Glutamatergic neuron (in vitro differentiated cells): ENCODE data around the gene ARL15. TPM values are rescaled to one million over a fixed set of nuclear protein-coding genes. Genes with fewer than 3 reads are reported as not detected.

Experiments used
- DNase-seq: peaks from one replicate; pipeline ENCODE4 v3.0.0; 2022
- H3K27ac Mint-ChIP-seq: one replicate; pipeline ENCODE4 v1.8.0; 2020; ENCODE audit warnings: mild to moderate bottlenecking, mixed read lengths, inconsistent platforms; ENCODE audit not compliant: unreplicated experiment
- H3K27me3 Mint-ChIP-seq: one replicate; pipeline ENCODE4 v1.8.0; 2020; ENCODE audit warnings: mild to moderate bottlenecking, moderate library complexity, mixed read lengths, inconsistent platforms; ENCODE audit not compliant: unreplicated experiment
- H3K36me3 Mint-ChIP-seq: one replicate; pipeline ENCODE4 v1.8.0; 2020; ENCODE audit warnings: mild to moderate bottlenecking, mixed read lengths, inconsistent platforms; ENCODE audit not compliant: unreplicated experiment
- H3K4me1 Mint-ChIP-seq: one replicate; pipeline ENCODE4 v1.8.0; 2020; ENCODE audit warnings: mild to moderate bottlenecking, low read depth, mixed read lengths, inconsistent platforms; ENCODE audit not compliant: unreplicated experiment
- H3K4me3 Mint-ChIP-seq: one replicate; pipeline ENCODE4 v1.8.0; 2020; ENCODE audit warnings: mild to moderate bottlenecking, mixed read lengths, inconsistent platforms; ENCODE audit not compliant: unreplicated experiment
- H3K9me3 Mint-ChIP-seq: one replicate; pipeline ENCODE4 v1.8.0; 2020; ENCODE audit warnings: mild to moderate bottlenecking, moderate library complexity, mixed read lengths, inconsistent platforms; ENCODE audit not compliant: unreplicated experiment
- total RNA-seq: library from RNA; stranded (reverse); fragmentation: NEBNext Ultra II Directional; extraction: Animal tissue kit (Norgen Biotek cat#: 25700); gene quantifications from one replicate; pipeline ENCODE4 v1.2.1, GENCODE V29; 2021; ENCODE audit not compliant: unreplicated experiment
- TF ChIP-seq, protein P1 (sequence below): fragments of 200-600 bp; sonication (generic); IDR thresholded peaks from one replicate; pipeline ENCODE4 v1.5.0; 2021; ENCODE audit not compliant: partially characterized antibody, unreplicated experiment

ARL15 gene
- total RNA-seq, 1 donor from 2014 or later, result 37.4 TPM

DNA sequence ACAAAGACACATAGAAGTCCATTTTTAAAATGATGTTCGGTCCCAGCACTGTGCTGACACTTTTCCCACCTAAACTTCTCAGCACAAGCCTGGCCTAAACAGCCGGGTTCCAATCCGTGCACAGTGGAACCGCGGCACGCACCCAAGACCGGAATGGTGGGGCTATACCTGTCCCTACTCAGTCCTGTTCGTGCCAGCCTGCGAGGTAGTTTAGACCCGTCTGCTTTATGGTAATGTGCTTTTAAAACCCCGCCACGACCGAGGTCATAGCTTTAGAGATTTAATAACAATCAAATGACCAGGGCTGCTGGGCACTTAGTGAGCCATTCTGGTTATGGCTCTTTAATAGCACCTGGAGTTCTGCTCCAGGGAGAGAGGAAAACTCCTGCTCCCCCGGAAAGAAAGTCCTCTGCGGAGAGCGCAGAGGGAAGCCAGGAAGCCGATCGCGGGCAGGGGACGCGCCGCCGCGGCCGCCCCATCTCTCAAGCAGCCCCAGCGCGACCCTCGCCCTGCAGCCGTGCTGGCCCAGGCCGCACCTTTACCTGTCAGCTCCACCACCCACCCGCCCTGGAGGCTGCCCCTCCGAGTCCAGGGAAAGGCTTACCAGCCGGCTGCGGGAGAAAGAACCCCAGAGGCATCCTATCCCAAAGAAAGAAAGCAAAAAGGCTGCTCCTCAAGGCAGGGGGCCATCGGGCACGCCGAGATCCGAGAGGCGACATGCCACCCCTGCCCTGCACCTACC, 511 bp downstream of the ARL15 start:
- Mint-ChIP-seq H3K27me3 (peaks cover 5% of the 10 kb centered on the region), H3K9me3 (peaks cover 13% of the 10 kb centered on the region), H3K27ac (peak overlapping the region; percentile 95), H3K4me3 (peak overlapping the region; percentile 98), H3K36me3 (no peaks in the 10 kb centered on the region), H3K4me1 (peaks cover 9% of the 10 kb centered on the region)
- peak; percentile 53 for DNase-seq
- TF ChIP-seq, protein P1, sequence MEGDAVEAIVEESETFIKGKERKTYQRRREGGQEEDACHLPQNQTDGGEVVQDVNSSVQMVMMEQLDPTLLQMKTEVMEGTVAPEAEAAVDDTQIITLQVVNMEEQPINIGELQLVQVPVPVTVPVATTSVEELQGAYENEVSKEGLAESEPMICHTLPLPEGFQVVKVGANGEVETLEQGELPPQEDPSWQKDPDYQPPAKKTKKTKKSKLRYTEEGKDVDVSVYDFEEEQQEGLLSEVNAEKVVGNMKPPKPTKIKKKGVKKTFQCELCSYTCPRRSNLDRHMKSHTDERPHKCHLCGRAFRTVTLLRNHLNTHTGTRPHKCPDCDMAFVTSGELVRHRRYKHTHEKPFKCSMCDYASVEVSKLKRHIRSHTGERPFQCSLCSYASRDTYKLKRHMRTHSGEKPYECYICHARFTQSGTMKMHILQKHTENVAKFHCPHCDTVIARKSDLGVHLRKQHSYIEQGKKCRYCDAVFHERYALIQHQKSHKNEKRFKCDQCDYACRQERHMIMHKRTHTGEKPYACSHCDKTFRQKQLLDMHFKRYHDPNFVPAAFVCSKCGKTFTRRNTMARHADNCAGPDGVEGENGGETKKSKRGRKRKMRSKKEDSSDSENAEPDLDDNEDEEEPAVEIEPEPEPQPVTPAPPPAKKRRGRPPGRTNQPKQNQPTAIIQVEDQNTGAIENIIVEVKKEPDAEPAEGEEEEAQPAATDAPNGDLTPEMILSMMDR, result no peak

DNA sequence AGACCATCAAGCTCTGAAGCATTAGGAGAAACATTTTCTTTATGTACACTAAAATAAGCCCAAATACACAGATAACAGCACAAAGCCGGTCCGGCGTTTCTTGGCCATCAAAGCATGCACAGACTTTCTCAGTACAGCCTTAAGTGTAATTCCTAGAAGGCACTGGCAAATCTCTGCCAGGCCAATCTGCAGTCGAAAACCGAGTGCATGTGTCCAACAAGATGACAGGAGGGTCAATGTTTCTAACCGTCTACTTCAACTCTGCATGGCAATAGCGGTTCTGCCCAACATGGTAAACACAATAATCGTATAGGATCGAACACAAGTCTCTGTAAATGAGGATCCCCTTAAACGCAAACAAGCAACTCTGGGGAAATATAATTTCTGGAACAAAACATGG, 1.1 kb downstream of the ARL15 start:
- Mint-ChIP-seq H3K27ac (peak overlapping the region; percentile 86), H3K4me1 (peaks cover 9% of the 10 kb centered on the region), H3K27me3 (peaks cover 5% of the 10 kb centered on the region), H3K4me3 (peak overlapping the region; percentile 98), H3K9me3 (peaks cover 12% of the 10 kb centered on the region), H3K36me3 (no peaks in the 10 kb centered on the region)
- TF ChIP-seq, protein P1, result no peak
- DNase-seq, result no peak

DNA sequence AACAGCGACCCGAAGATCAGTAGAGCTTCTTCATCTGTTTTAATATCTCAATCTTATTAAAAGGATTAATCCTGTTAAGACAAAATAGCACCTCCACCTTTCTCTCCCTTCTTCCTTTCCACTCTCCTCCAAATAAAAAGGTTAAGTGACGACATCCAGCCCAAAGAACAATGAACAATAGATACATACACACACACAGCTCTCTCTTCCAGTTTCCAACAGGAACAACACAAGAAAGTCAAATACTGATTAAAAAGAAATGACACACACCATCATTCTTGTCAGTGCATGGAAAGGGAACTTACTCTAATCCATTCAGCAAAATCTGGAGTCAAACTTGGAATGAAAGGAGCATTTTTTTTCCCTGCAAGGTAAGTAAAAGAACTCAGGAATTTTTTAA, 2.8 kb downstream of the ARL15 start:
- H3K36me3 Mint-ChIP-seq, result no peaks in the 10 kb centered on the region
- TF ChIP-seq, protein P1, result no peak
- peaks cover 9% of the 10 kb centered on the region for H3K4me1 Mint-ChIP-seq
- peak overlapping the region; percentile 47 for H3K4me3 Mint-ChIP-seq
- no peak overlapping the region for H3K27ac Mint-ChIP-seq
- DNase-seq, result no peak
- H3K9me3 Mint-ChIP-seq, result peaks cover 12% of the 10 kb centered on the region
- peaks cover 5% of the 10 kb centered on the region for H3K27me3 Mint-ChIP-seq

DNA sequence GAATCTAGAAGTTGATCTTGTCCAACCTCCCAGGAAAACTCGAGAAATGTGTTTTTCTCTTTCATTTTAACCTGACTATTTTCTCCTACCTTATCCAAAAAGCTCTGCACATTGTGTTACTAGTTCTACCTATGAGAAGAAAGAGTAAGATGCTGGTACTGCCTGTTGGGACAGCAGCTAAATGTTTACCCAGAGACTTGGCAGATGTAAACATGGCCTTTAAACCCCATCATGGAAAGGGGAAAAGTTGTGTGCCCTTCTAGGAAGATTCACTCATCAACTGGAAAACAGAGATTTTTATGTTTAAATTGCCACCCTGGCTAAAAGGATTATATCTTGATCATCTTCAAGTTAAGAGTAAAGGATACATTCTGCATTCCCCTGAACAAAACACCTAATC, 3.5 kb downstream of the ARL15 start:
- TF ChIP-seq, protein P1, result no peak
- Mint-ChIP-seq H3K36me3 (no peaks in the 10 kb centered on the region), H3K4me1 (peaks cover 14% of the 10 kb centered on the region), H3K27me3 (peaks cover 3% of the 10 kb centered on the region), H3K4me3 (no peak overlapping the region), H3K9me3 (peaks cover 12% of the 10 kb centered on the region), H3K27ac (no peak overlapping the region)
- DNase-seq, result no peak

DNA sequence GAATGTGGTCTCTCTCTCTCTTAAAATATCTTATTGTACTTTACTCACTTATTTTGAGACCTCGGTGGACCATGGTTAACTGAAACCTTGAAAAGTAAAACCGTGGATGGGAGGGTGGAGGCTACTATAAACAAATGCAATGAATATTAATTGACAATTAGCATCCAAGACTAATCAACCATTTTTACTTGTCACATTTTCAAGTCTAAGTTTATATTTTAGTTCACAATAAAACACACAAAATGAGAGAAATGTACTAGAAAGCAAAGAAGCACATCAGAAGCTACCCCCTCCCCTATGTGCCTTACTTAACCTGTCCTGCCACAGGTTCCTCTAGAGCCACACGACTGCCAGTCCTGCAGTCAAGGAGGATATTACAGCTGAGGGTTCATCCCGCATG, 4.6 kb downstream of the ARL15 start:
- Mint-ChIP-seq H3K4me3 (no peak overlapping the region), H3K36me3 (no peaks in the 10 kb centered on the region), H3K27ac (no peak overlapping the region), H3K4me1 (peaks cover 21% of the 10 kb centered on the region), H3K27me3 (peaks cover 3% of the 10 kb centered on the region), H3K9me3 (peaks cover 13% of the 10 kb centered on the region)
- DNase-seq, result no peak
- TF ChIP-seq, protein P1, result no peak
